GM23338 (cell line): ENCODE results near the gene NRL.

Source experiments
- CREB1 ChIP-seq: fragments of 250-450 bp; sonication (Bioruptor Pico); IDR thresholded peaks from 2 replicates; pipeline ENCODE4 v1.5.0; 2020; ENCODE audit warnings: low read depth, mild to moderate bottlenecking, moderate library complexity
- CTCF ChIP-seq, 2 experiments: fragments of 200-600 bp in 1 of 2; sonication (generic) in 1 of 2; conservative IDR thresholded peaks; 2 replicates each; pipeline versions ENCODE4 v1.5.1 to v1.6.1; 2016 to 2017; ENCODE audit warnings: antibody characterized with exemption in 2 of 2, low read depth in 2 of 2, mild to moderate bottlenecking in 2 of 2, moderate library complexity in 1 of 2
- ETS1 ChIP-seq: IDR thresholded peaks from 2 replicates; pipeline ENCODE4 v1.6.1; 2016; ENCODE audit warnings: antibody characterized with exemption
- EZH2 ChIP-seq: fragments of 200-600 bp; sonication (generic); IDR thresholded peaks from one replicate; pipeline ENCODE4 v1.8.0; 2017; ENCODE audit warnings: antibody characterized with exemption, mild to moderate bottlenecking, low read depth; ENCODE audit not compliant: unreplicated experiment
- EZH2phosphoT487 ChIP-seq: fragments of 200-600 bp; sonication (generic); IDR thresholded peaks from one replicate; pipeline ENCODE4 v1.8.1; 2018; ENCODE audit warnings: antibody characterized with exemption; ENCODE audit not compliant: unreplicated experiment
- JUNB ChIP-seq: IDR thresholded peaks from one replicate; pipeline ENCODE4 v1.6.1; 2016; ENCODE audit warnings: antibody characterized with exemption; ENCODE audit not compliant: unreplicated experiment
- NANOG ChIP-seq: IDR thresholded peaks from 2 replicates; pipeline ENCODE4 v1.6.1; 2016; ENCODE audit warnings: antibody characterized with exemption, borderline replicate concordance
- POLR2AphosphoS5 ChIP-seq: IDR thresholded peaks from 2 replicates; pipeline ENCODE4 v1.6.1; 2016; ENCODE audit warnings: antibody characterized with exemption, low read depth
- REST ChIP-seq: IDR thresholded peaks from one replicate; pipeline ENCODE4 v1.6.1; 2018; ENCODE audit warnings: antibody characterized with exemption; ENCODE audit not compliant: unreplicated experiment
- STAT1 ChIP-seq: IDR thresholded peaks from one replicate; pipeline ENCODE4 v1.6.1; 2016; ENCODE audit warnings: antibody characterized with exemption; ENCODE audit not compliant: unreplicated experiment
- ZNF114 ChIP-seq: fragments of 250-450 bp; sonication (Bioruptor Pico); IDR thresholded peaks from 2 replicates; pipeline ENCODE4 v1.5.0; 2020; ENCODE audit warnings: mild to moderate bottlenecking, moderate library complexity
- ZNF331 ChIP-seq: fragments of 250-450 bp; sonication (Bioruptor Pico); IDR thresholded peaks from 2 replicates; pipeline ENCODE4 v1.5.0; 2020; ENCODE audit warnings: low read depth, mild to moderate bottlenecking, moderate library complexity
- ZNF462 ChIP-seq: fragments of 250-450 bp; sonication (Bioruptor Pico); IDR thresholded peaks from 2 replicates; pipeline ENCODE4 v1.5.0; 2020; ENCODE audit warnings: mild to moderate bottlenecking, moderate library complexity

GRCh38 chr14:24081739-24082211 is 33.0 kb downstream of the NRL start:
- TF ChIP-seq EZH2: no peak
- no peak for TF ChIP-seq CTCF (conservative IDR thresholded peaks at IDR 0.05; ENCODE audit: low read depth in 2 of 2)
- no peak for TF ChIP-seq REST
- TF ChIP-seq ZNF331 (CRISPR knock-in tag): no peak
- no peak for TF ChIP-seq STAT1
- no peak for TF ChIP-seq JUNB
- no peak for TF ChIP-seq EZH2phosphoT487
- TF ChIP-seq CREB1 (CRISPR knock-in tag): no peak
- no peak for TF ChIP-seq POLR2AphosphoS5
- no peak for TF ChIP-seq ETS1
- TF ChIP-seq ZNF462 (CRISPR knock-in tag): no peak
- no peak for TF ChIP-seq ZNF114
- TF ChIP-seq NANOG: no peak
